GM12878 (cell line): ENCODE measurements around the gene MYCBP2. TPM values are rescaled to one million over a fixed set of nuclear protein-coding genes. Genes with fewer than 3 reads are reported as not detected.

Experiments used
- ATAC-seq: fragments of 200-7000 bp; cut with Tn5 transposase; 3 replicates; pipeline ENCODE4 v1.9.1; 2020; ENCODE audit warnings: mild to moderate bottlenecking, moderate library complexity
- BruUV-seq: library from RNA; stranded (reverse); fragments of 400-500 nt; replicated peaks from 2 replicates; lab custom pipeline; 2021; lab: Mats Ljungman, UMichigan
- CTCF ChIA-PET: fragments of 300-600 bp; sonication (Branson Sonifier 250); formaldehyde crosslinking; extraction: SDS; loops from one replicate; lab custom pipeline; 2021; ENCODE audit warnings: inconsistent platforms; lab: Yijun Ruan, JAX
- POLR2A ChIA-PET: fragments of 350-600 bp; formaldehyde crosslinking; extraction: SDS; loops from one replicate; lab custom pipeline; 2021; ENCODE audit warnings: inconsistent platforms; lab: Charles Lee
- RAD21 ChIA-PET: fragments of 300-600 bp; sonication (Branson Sonifier 250); formaldehyde crosslinking; loops from one replicate; lab custom pipeline; 2023; ENCODE audit warnings: antibody characterized with exemption; ENCODE audit not compliant: unreplicated experiment; lab: Charles Lee
- SMC1A ChIA-PET: fragments of 300-600 bp; sonication (Branson Sonifier 250); formaldehyde crosslinking; loops from one replicate; lab custom pipeline; 2023; ENCODE audit not compliant: unreplicated experiment, uncharacterized antibody; lab: Charles Lee
- DNase-seq: peaks from one replicate; pipeline ENCODE4 v3.0.0-alpha.2; 2011; ENCODE audit warnings: low read depth, low spot score
- FAIRE-seq: peaks from 3 replicates; lab custom pipeline; 2011; peaks lifted over from hg19 to GRCh38; lab: Jason Lieb, UNC
- H2AFZ ChIP-seq: 2 replicates; pipeline ENCODE4 v1.6.0; 2011; ENCODE audit warnings: low read depth, low read length, control low read depth; ENCODE audit not compliant: control insufficient read depth
- H3K27ac ChIP-seq: 2 replicates; pipeline ENCODE4 v1.5.1; 2011; ENCODE audit warnings: control low read depth; ENCODE audit not compliant: control insufficient read depth, insufficient read depth
- H3K27me3 ChIP-seq, 2 experiments: replicated peaks in 1 of 2; 2 replicates each; pipeline versions ENCODE4 v1.6.0 to v1.6.1; 2011; ENCODE audit warnings: low read length in 1 of 2; ENCODE audit not compliant: control insufficient read depth in 2 of 2, insufficient read depth in 2 of 2
- H3K36me3 ChIP-seq, 2 experiments: 2 replicates each; pipeline ENCODE4 v1.5.1; 2011; ENCODE audit warnings: low read length in 1 of 2; ENCODE audit not compliant: control insufficient read depth in 2 of 2, insufficient read depth in 2 of 2
- H3K4me1 ChIP-seq: 2 replicates; pipeline ENCODE4 v1.6.1; 2011; ENCODE audit warnings: mild to moderate bottlenecking, low read length, moderate library complexity, mixed read lengths; ENCODE audit not compliant: control insufficient read depth, insufficient read depth
- H3K4me2 ChIP-seq: 2 replicates; pipeline ENCODE4 v1.6.0; 2011; ENCODE audit warnings: control low read depth; ENCODE audit not compliant: control insufficient read depth, insufficient read depth
- H3K4me3 ChIP-seq: fragments of 200-600 bp; sonication (generic); 2 replicates; pipeline ENCODE4 v1.5.1; 2016
- H3K79me2 ChIP-seq: 2 replicates; pipeline ENCODE4 v1.6.0; 2011; ENCODE audit warnings: low read length; ENCODE audit not compliant: control insufficient read depth, insufficient read depth
- H3K9ac ChIP-seq: 2 replicates; pipeline ENCODE4 v1.8.0; 2011; ENCODE audit warnings: low read length, control low read depth, mixed read lengths; ENCODE audit not compliant: control insufficient read depth, insufficient read depth
- H3K9me3 ChIP-seq: replicated peaks from 3 replicates; pipeline ENCODE4 v1.5.1; 2011; ENCODE audit warnings: mild to moderate bottlenecking, low read length; ENCODE audit not compliant: control insufficient read depth, insufficient read depth
- H4K20me1 ChIP-seq: 2 replicates; pipeline ENCODE4 v1.6.0; 2011; ENCODE audit not compliant: control insufficient read depth, insufficient read depth
- CBFB ChIP-seq: IDR thresholded peaks from 2 replicates; pipeline ENCODE4 v1.6.1; 2016; ENCODE audit warnings: antibody characterized with exemption, low read depth
- CREM ChIP-seq: IDR thresholded peaks from 2 replicates; pipeline ENCODE4 v1.6.1; 2014; ENCODE audit warnings: antibody characterized with exemption, low read depth
- MEF2A ChIP-seq: IDR thresholded peaks from 2 replicates; pipeline ENCODE4 v1.6.1; 2011; ENCODE audit warnings: low read depth, mild to moderate bottlenecking, low read length, moderate library complexity; ENCODE audit not compliant: insufficient read depth
- MTA2 ChIP-seq: fragments of 450-650 bp; IDR thresholded peaks from 2 replicates; pipeline ENCODE4 v1.6.1; 2016; ENCODE audit warnings: low read depth, mild to moderate bottlenecking, moderate library complexity
- NFIC ChIP-seq: IDR thresholded peaks from 2 replicates; pipeline ENCODE4 v1.6.1; 2012; ENCODE audit warnings: low read depth, mild to moderate bottlenecking, inconsistent platforms, low read length, moderate library complexity
- NFYB ChIP-seq: IDR thresholded peaks from 2 replicates; pipeline ENCODE4 v1.6.1; 2011; ENCODE audit warnings: low read depth, mild to moderate bottlenecking, low read length, improper control_type of control experiment, moderate library complexity; ENCODE audit not compliant: insufficient read depth
- NRF1 ChIP-seq: conservative IDR thresholded peaks from 2 replicates; pipeline ENCODE4 v1.6.1; 2011; ENCODE audit warnings: mild to moderate bottlenecking, low read depth, low read length, improper control_type of control experiment
- RUNX3 ChIP-seq: IDR thresholded peaks from 2 replicates; pipeline ENCODE4 v1.6.1; 2012; ENCODE audit warnings: low read length, inconsistent platforms
- SPI1 ChIP-seq: IDR thresholded peaks from 2 replicates; pipeline ENCODE4 v1.6.1; 2011; ENCODE audit warnings: low read depth, mild to moderate bottlenecking, low read length, moderate library complexity, borderline replicate concordance; ENCODE audit not compliant: insufficient read depth
- SREBF1 ChIP-seq: IDR thresholded peaks from 2 replicates; pipeline ENCODE4 v1.6.1; 2012; ENCODE audit warnings: mild to moderate bottlenecking, low read length
- TAF1 ChIP-seq: IDR thresholded peaks from 2 replicates; pipeline ENCODE4 v1.6.1; 2011; ENCODE audit warnings: mild to moderate bottlenecking, low read depth, low read length, borderline replicate concordance
- USF2 ChIP-seq: IDR thresholded peaks from 2 replicates; pipeline ENCODE4 v1.6.1; 2011; ENCODE audit warnings: low read depth, low read length, improper control_type of control experiment, borderline replicate concordance
- ZNF217 ChIP-seq: fragments of 450-650 bp; IDR thresholded peaks from 2 replicates; pipeline ENCODE4 v1.6.1; 2017; ENCODE audit warnings: antibody characterized with exemption, mild to moderate bottlenecking
- ZNF622 ChIP-seq: fragments of 450-650 bp; IDR thresholded peaks from 2 replicates; pipeline ENCODE4 v1.6.1; 2017; ENCODE audit warnings: mild to moderate bottlenecking, inconsistent platforms
- WGBS: methylation state at CpG from one replicate; pipeline ENCODE4 v1.1.6; 2016; ENCODE audit warnings: low lambda C conversion rate; ENCODE audit not compliant: insufficient replicate concordance, insufficient coverage; ENCODE audit errors: missing lambda C conversion rate; 5-methylcytosine and 5-hydroxymethylcytosine counted together
- in situ Hi-C: fragments of 300-500 bp; cut with MboI; formaldehyde crosslinking; loops from 9 replicates; pipeline ENCODE4 v1.14.3; 2018; ENCODE audit warnings: mixed read lengths
- intact Hi-C: fragments of 100-400 bp; cut with micrococcal nuclease; formaldehyde crosslinking; loops from one replicate; pipeline ENCODE4 v1.14.2; 2022; ENCODE audit not compliant: unreplicated experiment
- polyA plus RNA-seq, 11 experiments: library from polyadenylated mRNA; depleted of rRNA in 4 of 11; unstranded in 6 of 11; stranded (reverse) in 5 of 11; fragments of >200 nt; fragmentation: Nextera tagmentation in 4 of 11; fragmentation: Illumina TruSeq in 1 of 11; extraction: Ambion mirVana in 4 of 11; extraction: Trizol in 1 of 11; gene quantifications; 1 replicate in 1 of 11; 2 replicates in 10 of 11; pipeline versions ENCODE4 v1.2.1 to v1.2.3, GENCODE V29; 2011 to 2016; ENCODE audit warnings: inconsistent platforms in 2 of 11, missing spikeins in 2 of 11, low read depth in 1 of 11
- total RNA-seq, 4 experiments: library from RNA; depleted of rRNA in 3 of 4; stranded (reverse); fragments of >200 nt in 3 of 4; fragmentation: Illumina TruSeq in 1 of 4; extraction: Trizol in 1 of 4; gene quantifications; 2 replicates each; pipeline versions ENCODE4 v1.2.1 to v1.2.3, GENCODE V29; 2013 to 2021

Gene MYCBP2
- total and polyA plus RNA-seq, 10 of the 15 experiments (the other 5 are each of a cell fraction or from before 2014, with no cell fraction given) = 51.9 to 152 (median 98.2) TPM

GRCh38 chr13:77300176-77301037 is 26.5 kb downstream of the MYCBP2 start:
- DNase-seq = no peak
- Histone ChIP-seq H3K36me3 (peaks cover 2 to 7% of the 10 kb centered on the region in 2 experiments; a peak in 3 of 4 replicates), H3K9me3 (peaks cover 4% of the 10 kb centered on the region), H3K79me2 (peaks cover 99% of the 10 kb centered on the region), H3K4me1 (peaks cover 28% of the 10 kb centered on the region), H3K9ac (peak overlapping the region; percentile 52), H4K20me1 (no peaks in the 10 kb centered on the region), H3K27me3 (no peaks in the 10 kb centered on the region), H3K4me3 (peak overlapping the region; percentile 30; the same call in 1 of the 2 replicates), H3K4me2 (peak overlapping the region; percentile 88), H3K27ac (peak overlapping the region; percentile 80), H2AFZ (peak overlapping the region; percentile 67)
- no TSS peak for BruUV-seq
- no peak for FAIRE-seq
- ATAC-seq = peak; percentile 52
- in situ Hi-C loops = no loop called here
- SMC1A ChIA-PET = interaction anchor here (0.8 to 6.0 kb wide), 14 partner anchors 10 to 179 kb away, joined by 3 to 67 read pairs (median 4); partner anchors contain the start of gene MYCBP2
- 21% methylated on average over 5 of the region's 5 CpGs for WGBS
- CTCF ChIA-PET = interaction anchor here (0.6 to 2.5 kb wide), 11 partner anchors 12 to 177 kb away, joined by 3 to 18 read pairs (median 3); partner anchors contain the start of gene MYCBP2
- intact Hi-C loops = no loop called here
- POLR2A ChIA-PET = interaction anchor here (0.6 to 1.9 kb wide), 7 partner anchors 10 to 177 kb away, joined by 3 to 5 read pairs (median 3); no protein-coding TSS in a partner anchor
- RAD21 ChIA-PET = interaction anchor here (0.8 to 5.2 kb wide), 12 partner anchors 7 to 192 kb away, joined by 3 to 42 read pairs (median 4); partner anchors contain the start of gene MYCBP2
- no peak for TF ChIP-seq NFYB
- no peak for TF ChIP-seq RUNX3
- TF ChIP-seq NRF1 = no peak
- TF ChIP-seq MEF2A = 0 out of 2 replicates have a peak, but pooled peaks have one; percentile 31
- no peak for TF ChIP-seq ZNF622
- TF ChIP-seq MTA2 = no peak
- TF ChIP-seq TAF1 = no peak
- no peak for TF ChIP-seq SREBF1
- peak; percentile 81 for TF ChIP-seq SPI1
- TF ChIP-seq CREM = no peak
- TF ChIP-seq NFIC = 0 out of 2 replicates have a peak, but pooled peaks have one; percentile 33
- no peak for TF ChIP-seq USF2
- no peak for TF ChIP-seq CBFB
- no peak for TF ChIP-seq ZNF217
